GM12873 (cell line): ENCODE data around the gene DHX29.

Experiments used
- TF ChIP-seq, protein P1 (sequence below): IDR thresholded peaks from 2 replicates; pipeline ENCODE4 v1.5.1; 2012; ENCODE audit warnings: low read depth, mild to moderate bottlenecking, moderate library complexity, low read length, control low read depth; ENCODE audit not compliant: insufficient read depth; ENCODE audit errors: missing control alignments

DHX29 gene

GRCh38 chr5:55211184-55211874 is 96.2 kb downstream of the DHX29 start:
- TF ChIP-seq, protein P1, sequence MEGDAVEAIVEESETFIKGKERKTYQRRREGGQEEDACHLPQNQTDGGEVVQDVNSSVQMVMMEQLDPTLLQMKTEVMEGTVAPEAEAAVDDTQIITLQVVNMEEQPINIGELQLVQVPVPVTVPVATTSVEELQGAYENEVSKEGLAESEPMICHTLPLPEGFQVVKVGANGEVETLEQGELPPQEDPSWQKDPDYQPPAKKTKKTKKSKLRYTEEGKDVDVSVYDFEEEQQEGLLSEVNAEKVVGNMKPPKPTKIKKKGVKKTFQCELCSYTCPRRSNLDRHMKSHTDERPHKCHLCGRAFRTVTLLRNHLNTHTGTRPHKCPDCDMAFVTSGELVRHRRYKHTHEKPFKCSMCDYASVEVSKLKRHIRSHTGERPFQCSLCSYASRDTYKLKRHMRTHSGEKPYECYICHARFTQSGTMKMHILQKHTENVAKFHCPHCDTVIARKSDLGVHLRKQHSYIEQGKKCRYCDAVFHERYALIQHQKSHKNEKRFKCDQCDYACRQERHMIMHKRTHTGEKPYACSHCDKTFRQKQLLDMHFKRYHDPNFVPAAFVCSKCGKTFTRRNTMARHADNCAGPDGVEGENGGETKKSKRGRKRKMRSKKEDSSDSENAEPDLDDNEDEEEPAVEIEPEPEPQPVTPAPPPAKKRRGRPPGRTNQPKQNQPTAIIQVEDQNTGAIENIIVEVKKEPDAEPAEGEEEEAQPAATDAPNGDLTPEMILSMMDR: no peak
